SK-N-SH (cell line): ENCODE data around the gene ZCCHC14. TPM values are rescaled to one million over a fixed set of nuclear protein-coding genes. Genes with fewer than 3 reads are reported as not detected.

Experiments
- CTCF ChIA-PET: fragments of 300-600, 350-600 bp; formaldehyde crosslinking; extraction: SDS; loops from one replicate; lab custom pipeline; 2021; lab: Yijun Ruan, JAX
- POLR2A ChIA-PET: fragments of 350-600 bp; sonication (Branson Sonifier 250); formaldehyde crosslinking; extraction: SDS; loops from one replicate; lab custom pipeline; 2020; ENCODE audit warnings: antibody characterized with exemption, inconsistent platforms; lab: Yijun Ruan, JAX
- DNase-seq: peaks from one replicate; pipeline ENCODE4 v3.0.0; 2012
- H2AFZ ChIP-seq: fragments of 200-600 bp; sonication (generic); 2 replicates; pipeline ENCODE4 v1.8.1; 2016; ENCODE audit warnings: antibody characterized with exemption, mild to moderate bottlenecking, low read depth
- H3F3A ChIP-seq: fragments of 200-600 bp; sonication (generic); replicated peaks from 2 replicates; pipeline ENCODE3; 2016; ENCODE audit warnings: antibody characterized with exemption, mild to moderate bottlenecking; ENCODE audit not compliant: insufficient read depth
- H3K27ac ChIP-seq, 2 experiments: fragments of 200-500 bp in 1 of 2; fragments of 200-600 bp in 1 of 2; sonication (Bioruptor generic) in 1 of 2; sonication (generic), shearing (Covaris generic) in 1 of 2; 2 replicates each; pipeline versions ENCODE4 v1.5.1 to v1.6.1; 2014 to 2016; ENCODE audit warnings: low read depth in 2 of 2, inconsistent platforms in 1 of 2, low read length in 1 of 2, mild to moderate bottlenecking in 1 of 2, mixed read lengths in 1 of 2
- H3K27me3 ChIP-seq: fragments of 200-600 bp; sonication (generic), shearing (Covaris generic); 2 replicates; pipeline ENCODE4 v1.6.1; 2016; ENCODE audit warnings: mixed run types; ENCODE audit not compliant: insufficient read depth
- H3K36me3 ChIP-seq, 2 experiments: fragments of 200-500 bp in 1 of 2; fragments of 200-600 bp in 1 of 2; sonication (Bioruptor generic) in 1 of 2; sonication (generic) in 1 of 2; replicated peaks in 1 of 2; 2 replicates each; pipeline versions ENCODE3 to v1.5.1; 2014 to 2016; ENCODE audit warnings: low read length in 1 of 2, mild to moderate bottlenecking in 1 of 2; ENCODE audit not compliant: insufficient read depth in 2 of 2, control insufficient read depth in 1 of 2
- H3K4me1 ChIP-seq, 2 experiments: fragments of 200-500 bp in 1 of 2; fragments of 200-600 bp in 1 of 2; sonication (Bioruptor generic) in 1 of 2; sonication (generic), shearing (Covaris generic) in 1 of 2; 2 replicates each; pipeline versions ENCODE4 v1.5.1 to v1.6.1; 2014 to 2016; ENCODE audit warnings: low read depth in 1 of 2, low read length in 1 of 2, mixed run types in 1 of 2; ENCODE audit not compliant: insufficient read depth in 2 of 2, control insufficient read depth in 1 of 2
- H3K4me2 ChIP-seq: fragments of 200-600 bp; sonication (generic), shearing (Covaris generic); 2 replicates; pipeline ENCODE4 v1.6.1; 2017; ENCODE audit warnings: mixed run types
- H3K4me3 ChIP-seq, 2 experiments: fragments of 200-500 bp in 1 of 2; fragments of 200-600 bp in 1 of 2; sonication (Bioruptor generic) in 1 of 2; sonication (generic), shearing (Covaris generic) in 1 of 2; 2 replicates each; pipeline versions ENCODE4 v1.5.1 to v1.8.1; 2014 to 2016; ENCODE audit warnings: low read depth in 2 of 2, inconsistent platforms in 1 of 2, low read length in 1 of 2, mild to moderate bottlenecking in 1 of 2, mixed read lengths in 1 of 2, moderate library complexity in 1 of 2
- H3K79me2 ChIP-seq: fragments of 200-600 bp; sonication (generic); 2 replicates; pipeline ENCODE4 v1.8.1; 2017; ENCODE audit warnings: mild to moderate bottlenecking; ENCODE audit not compliant: insufficient read depth
- H3K9ac ChIP-seq: fragments of 200-600 bp; sonication (generic); 2 replicates; pipeline ENCODE4 v1.6.1; 2017; ENCODE audit warnings: mixed run types
- H3K9me2 ChIP-seq: fragments of 200-600 bp; sonication (generic); 2 replicates; pipeline ENCODE4 v1.6.1; 2017; ENCODE audit warnings: mixed run types
- H3K9me3 ChIP-seq: fragments of 200-600 bp; sonication (generic); 2 replicates; pipeline ENCODE4 v1.6.1; 2017; ENCODE audit warnings: mixed run types, mild to moderate bottlenecking, moderate library complexity
- H4K20me1 ChIP-seq: fragments of 200-600 bp; sonication (generic); 2 replicates; pipeline ENCODE4 v1.6.1; 2017; ENCODE audit warnings: mild to moderate bottlenecking, mixed run types; ENCODE audit not compliant: insufficient read depth
- MAX ChIP-seq: IDR thresholded peaks from 2 replicates; pipeline ENCODE4 v1.4.0; 2012; ENCODE audit warnings: low read depth
- REST ChIP-seq: IDR thresholded peaks from 2 replicates; pipeline ENCODE4 v1.6.1; 2012; ENCODE audit warnings: mild to moderate bottlenecking, low read depth, low read length, moderate library complexity
- RXRA ChIP-seq: IDR thresholded peaks from 2 replicates; pipeline ENCODE4 v1.4.0; 2012; ENCODE audit warnings: low read depth, mild to moderate bottlenecking, borderline replicate concordance
- USF2 ChIP-seq: fragments of 150-350 bp; IDR thresholded peaks from 2 replicates; pipeline ENCODE4 v1.6.1; 2017; ENCODE audit warnings: antibody characterized with exemption, low read length, low read depth, borderline replicate concordance
- WGBS: methylation state at CpG from one replicate; pipeline ENCODE4 v1.1.6; 2017; ENCODE audit warnings: low lambda C conversion rate; 5-methylcytosine and 5-hydroxymethylcytosine counted together
- polyA plus RNA-seq, 3 experiments: library from polyadenylated mRNA; depleted of rRNA; stranded (reverse); fragments of >200 nt; gene quantifications; 2 replicates each; pipeline ENCODE4 v1.2.3, GENCODE V29; 2012

The ZCCHC14 gene
- polyA plus RNA-seq, 1 of the 3 experiments (the other 2 are of a cell fraction) = 5.7 TPM

- Histone ChIP-seq H3K4me3 (no peak overlapping the region), H3K27me3 (no peaks in the 10 kb centered on the region), H3F3A (peaks cover 21% of the 10 kb centered on the region), H3K9ac (no peak overlapping the region), H3K27ac (no peak overlapping the region), H3K36me3 (no peaks in the 10 kb centered on the region), H2AFZ (no peak overlapping the region), H3K9me2 (no peaks in the 10 kb centered on the region), H3K79me2 (peaks cover 5% of the 10 kb centered on the region; the same call in 1 of the 2 replicates), H3K4me2 (no peak overlapping the region), H3K9me3 (no peaks in the 10 kb centered on the region), H3K4me1 (peaks cover 8% of the 10 kb centered on the region in 2 experiments; a peak in 3 of 4 replicates), H4K20me1 (peaks cover 5% of the 10 kb centered on the region)
- CTCF ChIA-PET = interaction anchor here (0.7 kb wide), 1 partner anchor 108 kb away, joined by 3 read pairs; no protein-coding TSS in a partner anchor
- POLR2A ChIA-PET = no interaction called here
- no peak for DNase-seq
- WGBS = 94% methylated on average over 2 of the region's 2 CpGs
- no peak for TF ChIP-seq USF2
These were observed 3.6 kb upstream of the ZCCHC14 start for GRCh38 chr16:87496447-87496801.

- no peak overlapping the region for H2AFZ ChIP-seq
- H3K4me2 ChIP-seq = no peak overlapping the region
- peaks cover 11% of the 10 kb centered on the region for H3K79me2 ChIP-seq
- peaks cover 17% of the 10 kb centered on the region for H3F3A ChIP-seq
- no peak for DNase-seq
- peaks cover 8 to 12% of the 10 kb centered on the region in 2 experiments; a peak in 3 of 4 replicates for H3K4me1 ChIP-seq
- no peak overlapping the region for H3K27ac ChIP-seq
- TF ChIP-seq MAX = no peak
- TF ChIP-seq, all 33 proteins: peak for 0
- Histone ChIP-seq H3K9me3 (no peaks in the 10 kb centered on the region), H3K9me2 (no peaks in the 10 kb centered on the region), H4K20me1 (peaks cover 11% of the 10 kb centered on the region), H3K4me3 (no peak overlapping the region), H3K36me3 (no peaks in the 10 kb centered on the region), H3K9ac (no peak overlapping the region), H3K27me3 (no peaks in the 10 kb centered on the region)
- CTCF ChIA-PET = interaction anchor here (0.7 kb wide), 1 partner anchor 108 kb away, joined by 3 read pairs; no protein-coding TSS in a partner anchor
- WGBS = 83% methylated on average over 13 of the region's 17 CpGs
- POLR2A ChIA-PET = no interaction called here
These were observed 3.0 kb upstream of the ZCCHC14 start for GRCh38 chr16:87495578-87496446.

GRCh38 chr16:87493608-87494280 lies 920 bp upstream of the ZCCHC14 start:
- H3K9me2 ChIP-seq = no peaks in the 10 kb centered on the region
- H3K27ac ChIP-seq = no peak overlapping the region
- peaks cover 1% of the 10 kb centered on the region for H3F3A ChIP-seq
- POLR2A ChIA-PET = no interaction called here
- peaks cover 31% of the 10 kb centered on the region for H3K79me2 ChIP-seq
- WGBS = 49% methylated on average over 23 of the region's 23 CpGs
- H3K4me2 ChIP-seq = peak overlapping the region; percentile 78
- no peaks in the 10 kb centered on the region for H3K36me3 ChIP-seq
- no peaks in the 10 kb centered on the region for H3K27me3 ChIP-seq
- CTCF ChIA-PET = interaction anchor here (1.3 to 1.6 kb wide), 3 partner anchors 30 to 142 kb away, joined by 4 read pairs; no protein-coding TSS in a partner anchor
- DNase-seq = no peak
- H3K4me3 ChIP-seq = peak overlapping the region; percentile 65 to 68
- H2AFZ ChIP-seq = peak overlapping the region; percentile 97; the same call in 1 of the 2 replicates
- peak; percentile 84 for TF ChIP-seq REST
- no peak for TF ChIP-seq RXRA
- H3K9ac ChIP-seq = no peak overlapping the region
- H3K9me3 ChIP-seq = no peaks in the 10 kb centered on the region
- peaks cover 32% of the 10 kb centered on the region for H4K20me1 ChIP-seq
- peaks cover 5 to 23% of the 10 kb centered on the region in 2 experiments; a peak in 3 of 4 replicates for H3K4me1 ChIP-seq
